GM12875 (cell line): ENCODE data around the gene ZNF813.
"Not testable (repeated sequence)": the region's sequence is repeated elsewhere in the genome, so short reads cannot be mapped to it uniquely, and the experiment has no call there.

Experiments used
- H3K4me3 ChIP-seq: one replicate; pipeline ENCODE4 v1.5.1; 2011; ENCODE audit warnings: low read depth, low read length, control low read depth
- CTCF ChIP-seq: IDR thresholded peaks from 2 replicates; pipeline ENCODE4 v1.5.1; 2011; ENCODE audit warnings: low read depth, mild to moderate bottlenecking, control low read depth, inconsistent platforms, low read length, moderate library complexity, borderline replicate concordance; ENCODE audit not compliant: insufficient read depth

Gene ZNF813

GRCh38 chr19:53467485-53468262 lies at the start of gene ZNF813:
Gene ZNF813, plus strand, starts transcription at chr19:53467733. Its CDS starts 16,090 bp downstream, at chr19:53483823.
- no peak for TF ChIP-seq CTCF
- H3K4me3 ChIP-seq = peak within 1 kb of the TSS; percentile 56

- not testable (repeated sequence) for H3K4me3 ChIP-seq
Observed at GRCh38 chr19:53420520-53421315, 46.8 kb upstream of the ZNF813 start.

GRCh38 chr19:53422551-53422950 lies 45.0 kb upstream of the ZNF813 start:
- no peak overlapping the region for H3K4me3 ChIP-seq
- TF ChIP-seq CTCF = no peak

- not testable (repeated sequence) for H3K4me3 ChIP-seq
Observed at GRCh38 chr19:53423074-53423473, 44.5 kb upstream of the ZNF813 start.

GRCh38 chr19:53423680-53424079 lies 43.9 kb upstream of the ZNF813 start:
- H3K4me3 ChIP-seq = not testable (repeated sequence)

GRCh38 chr19:53424968-53425597 lies 42.5 kb upstream of the ZNF813 start:
- H3K4me3 ChIP-seq = no peak overlapping the region

GRCh38 chr19:53431399-53432087 lies 36.0 kb upstream of the ZNF813 start, which contains the start of gene ZNF761:
Gene ZNF761, plus strand, starts transcription at chr19:53431984. Its CDS starts 15,285 bp downstream, at chr19:53447269.
- peak; percentile 38; the same call in 1 of the 2 replicates for TF ChIP-seq CTCF
- H3K4me3 ChIP-seq = peak within 1 kb of the TSS; percentile 66

More at GRCh38 chr19:53424968-53425597, 42.5 kb upstream of the ZNF813 start:
- TF ChIP-seq CTCF = peak; percentile 61

GRCh38 chr19:53432088-53432661 lies 35.4 kb upstream of the ZNF813 start:
- no peak for TF ChIP-seq CTCF
- H3K4me3 ChIP-seq = peak overlapping the region; percentile 66

- H3K4me3 ChIP-seq = not testable (repeated sequence)
Observed at GRCh38 chr19:53443809-53444208, 23.7 kb upstream of the ZNF813 start.

- H3K4me3 ChIP-seq = not testable (repeated sequence)
Observed at GRCh38 chr19:53447196-53447595, 20.3 kb upstream of the ZNF813 start.
